Breast epithelium (tissue), 4 donors: ENCODE measurements around the gene UBAP1. TPM values are rescaled to one million over a fixed set of nuclear protein-coding genes. Genes with fewer than 3 reads are reported as not detected.
"Not testable (repeated sequence)": the region's sequence is repeated elsewhere in the genome, so short reads cannot be mapped to it uniquely, and the experiment has no call there.

ENCODE experiments used
- DNase-seq, 2 donors: peaks; one replicate each; pipeline ENCODE4 v3.0.0-alpha.2; 2019; ENCODE audit warnings: low spot score in 2 of 2
- H3K27ac ChIP-seq, 2 donors: fragments of 200-600 bp; sonication (generic) in 1 of 2; one replicate each; pipeline ENCODE4 v1.5.1; 2016 to 2019; ENCODE audit warnings: mild to moderate bottlenecking in 1 of 2
- H3K27me3 ChIP-seq, 2 donors: fragments of 200-600 bp; sonication (generic) in 1 of 2; one replicate each; pipeline versions ENCODE4 v1.5.1 to v1.6.0; 2017 to 2019; ENCODE audit warnings: control low read depth in 1 of 2, mild to moderate bottlenecking in 1 of 2
- H3K36me3 ChIP-seq: fragments of 200-600 bp; one replicate; pipeline ENCODE4 v1.5.1; 2019
- H3K4me1 ChIP-seq, 2 donors: fragments of 200-600 bp; sonication (generic); one replicate each; pipeline ENCODE4 v1.5.1; 2016 to 2019; ENCODE audit warnings: control low read depth in 1 of 2
- H3K4me3 ChIP-seq, 3 donors: fragments of 200-600 bp; sonication (generic); 1 replicate in 2 of 3; 2 replicates in 1 of 3; pipeline ENCODE4 v1.5.1; 2016 to 2019; ENCODE audit warnings: mild to moderate bottlenecking in 3 of 3, moderate library complexity in 2 of 3
- H3K9me3 ChIP-seq, 2 donors: fragments of 200-600 bp; sonication (generic) in 1 of 2; one replicate each; pipeline ENCODE4 v1.5.1; 2016 to 2019; ENCODE audit warnings: control low read depth in 1 of 2
- POLR2A ChIP-seq: fragments of 450-650 bp; IDR thresholded peaks from one replicate; pipeline ENCODE4 v1.6.1; 2016; ENCODE audit warnings: antibody characterized with exemption, mild to moderate bottlenecking, moderate library complexity
- POLR2AphosphoS5 ChIP-seq, 3 donors: sonication (generic); formaldehyde crosslinking; IDR thresholded peaks; one replicate each; pipeline ENCODE4 v1.6.1; 2017; ENCODE audit warnings: antibody characterized with exemption in 3 of 3
- intact Hi-C: fragments of 100-400 bp; cut with DNase I; formaldehyde crosslinking; loops from one replicate; pipeline ENCODE4 v1.15.1; 2023; ENCODE audit warnings: low total_unique reads
- total RNA-seq, 3 donors: library from RNA; depleted of rRNA; stranded (reverse); fragments of >200 nt; gene quantifications; one replicate each; pipeline ENCODE4 v1.1.0, GENCODE V29; 2016
- TF ChIP-seq, protein P1 (sequence below), 3 donors: fragments of 450-650 bp; IDR thresholded peaks; one replicate each; pipeline ENCODE4 v1.5.1; 2016 to 2017; ENCODE audit warnings: antibody characterized with exemption in 3 of 3, mild to moderate bottlenecking in 3 of 3, moderate library complexity in 3 of 3

The UBAP1 gene
- total RNA-seq, 3 donors from 2014 or later, result 49.5 to 56.5 (median 51.4) TPM

DNA sequence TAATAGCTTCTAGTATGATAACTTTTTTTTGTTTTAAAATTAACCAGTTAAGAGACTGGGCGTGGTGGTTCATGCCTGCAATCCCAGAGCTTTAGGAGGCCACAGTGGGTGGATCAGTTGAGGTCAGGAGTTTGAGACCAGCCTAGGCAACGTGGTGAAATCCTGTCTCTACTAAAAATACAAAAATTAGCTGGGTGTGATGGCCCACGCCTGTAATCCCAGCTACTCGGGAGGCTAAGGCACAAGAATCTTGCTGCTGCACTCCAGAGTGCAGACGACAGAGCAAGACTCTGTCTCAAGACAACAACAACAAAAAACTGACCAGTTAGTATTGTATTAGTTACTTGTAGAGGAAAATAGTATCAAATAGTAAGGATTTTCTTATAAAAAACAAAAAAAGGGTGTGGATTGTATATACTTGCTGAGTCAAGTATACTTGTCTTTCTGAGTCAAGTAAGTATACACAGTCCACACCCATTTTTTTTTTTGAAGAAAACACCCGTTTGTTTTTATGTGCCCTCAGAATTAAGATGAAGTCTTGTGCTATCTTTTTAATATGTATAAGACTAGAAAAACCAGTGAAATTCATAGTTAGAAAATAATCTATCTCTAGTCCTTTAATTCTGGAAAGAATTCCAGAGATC is 25.3 kb downstream of the UBAP1 start:
- Histone ChIP-seq H3K4me3 (no peak overlapping the region), H3K9me3 (no peaks in the 10 kb centered on the region), H3K36me3 (no peaks in the 10 kb centered on the region), H3K27me3 (no peaks in the 10 kb centered on the region), H3K4me1 (no peaks in the 10 kb centered on the region), H3K27ac (no peak overlapping the region)
- no peak for DNase-seq
- no peak for TF ChIP-seq POLR2AphosphoS5 (IDR thresholded peaks at IDR 0.05)
- TF ChIP-seq, protein P1, sequence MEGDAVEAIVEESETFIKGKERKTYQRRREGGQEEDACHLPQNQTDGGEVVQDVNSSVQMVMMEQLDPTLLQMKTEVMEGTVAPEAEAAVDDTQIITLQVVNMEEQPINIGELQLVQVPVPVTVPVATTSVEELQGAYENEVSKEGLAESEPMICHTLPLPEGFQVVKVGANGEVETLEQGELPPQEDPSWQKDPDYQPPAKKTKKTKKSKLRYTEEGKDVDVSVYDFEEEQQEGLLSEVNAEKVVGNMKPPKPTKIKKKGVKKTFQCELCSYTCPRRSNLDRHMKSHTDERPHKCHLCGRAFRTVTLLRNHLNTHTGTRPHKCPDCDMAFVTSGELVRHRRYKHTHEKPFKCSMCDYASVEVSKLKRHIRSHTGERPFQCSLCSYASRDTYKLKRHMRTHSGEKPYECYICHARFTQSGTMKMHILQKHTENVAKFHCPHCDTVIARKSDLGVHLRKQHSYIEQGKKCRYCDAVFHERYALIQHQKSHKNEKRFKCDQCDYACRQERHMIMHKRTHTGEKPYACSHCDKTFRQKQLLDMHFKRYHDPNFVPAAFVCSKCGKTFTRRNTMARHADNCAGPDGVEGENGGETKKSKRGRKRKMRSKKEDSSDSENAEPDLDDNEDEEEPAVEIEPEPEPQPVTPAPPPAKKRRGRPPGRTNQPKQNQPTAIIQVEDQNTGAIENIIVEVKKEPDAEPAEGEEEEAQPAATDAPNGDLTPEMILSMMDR (IDR thresholded peaks at IDR 0.05), result no peak
- no peak for TF ChIP-seq POLR2A
- intact Hi-C loops, result no loop called here

DNA sequence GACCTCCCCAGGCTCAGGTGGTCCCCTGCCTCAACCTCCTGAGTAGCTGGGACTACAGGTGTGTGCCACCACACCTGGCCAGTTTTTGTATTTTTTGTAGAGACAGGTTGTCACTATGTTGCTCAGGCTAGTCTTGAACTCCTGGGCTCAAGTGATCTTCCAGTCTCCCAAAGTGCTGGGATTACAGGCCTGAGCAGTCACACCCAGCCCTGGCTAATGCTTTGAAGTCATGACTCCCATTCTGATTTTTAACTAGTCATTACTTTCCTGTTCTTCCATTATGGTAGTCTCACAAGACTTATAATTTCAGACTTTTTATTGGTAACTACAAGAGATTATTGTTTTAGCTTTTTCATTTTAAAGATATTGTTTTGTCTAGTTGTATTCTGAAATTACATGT is 26.3 kb downstream of the UBAP1 start:
- Histone ChIP-seq H3K27me3 (no peaks in the 10 kb centered on the region), H3K36me3 (no peaks in the 10 kb centered on the region), H3K9me3 (no peaks in the 10 kb centered on the region), H3K4me1 (no peaks in the 10 kb centered on the region), H3K4me3 (no peak overlapping the region), H3K27ac (no peak overlapping the region)
- intact Hi-C loops, result no loop called here
- no peak for DNase-seq
- TF ChIP-seq, protein P1 (IDR thresholded peaks at IDR 0.05), result no peak
- TF ChIP-seq POLR2A (no peak), POLR2AphosphoS5 (IDR thresholded peaks at IDR 0.05) (no peak)

DNA sequence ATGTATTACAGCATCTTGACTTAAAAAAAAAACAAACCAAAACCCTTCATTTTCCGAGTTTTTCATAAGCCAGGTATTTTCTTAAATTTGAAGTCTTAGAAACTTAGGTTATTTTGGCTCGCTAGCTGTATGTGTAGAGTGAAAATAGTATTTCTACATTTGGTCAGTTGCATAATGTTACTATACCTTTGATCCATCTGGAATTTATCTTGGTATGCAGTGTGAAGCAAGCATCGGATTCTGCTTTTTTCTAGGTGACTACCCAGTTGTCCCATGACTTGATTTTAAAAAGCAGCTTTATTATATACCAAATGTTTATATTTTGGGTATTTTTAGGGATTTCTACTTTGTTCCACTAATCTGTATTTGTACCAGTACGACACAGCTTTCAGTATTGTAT is 27.7 kb downstream of the UBAP1 start:
- no peak overlapping the region for H3K4me3 ChIP-seq
- no peak overlapping the region for H3K27ac ChIP-seq
- no peaks in the 10 kb centered on the region for H3K9me3 ChIP-seq
- H3K36me3 ChIP-seq, result no peaks in the 10 kb centered on the region
- H3K4me1 ChIP-seq, result no peaks in the 10 kb centered on the region
- TF ChIP-seq POLR2A (no peak), POLR2AphosphoS5 (IDR thresholded peaks at IDR 0.05) (no peak)
- TF ChIP-seq, protein P1 (IDR thresholded peaks at IDR 0.05), result no peak
- DNase-seq, result no peak
- H3K27me3 ChIP-seq, result no peaks in the 10 kb centered on the region
- intact Hi-C loops, result no loop called here

DNA sequence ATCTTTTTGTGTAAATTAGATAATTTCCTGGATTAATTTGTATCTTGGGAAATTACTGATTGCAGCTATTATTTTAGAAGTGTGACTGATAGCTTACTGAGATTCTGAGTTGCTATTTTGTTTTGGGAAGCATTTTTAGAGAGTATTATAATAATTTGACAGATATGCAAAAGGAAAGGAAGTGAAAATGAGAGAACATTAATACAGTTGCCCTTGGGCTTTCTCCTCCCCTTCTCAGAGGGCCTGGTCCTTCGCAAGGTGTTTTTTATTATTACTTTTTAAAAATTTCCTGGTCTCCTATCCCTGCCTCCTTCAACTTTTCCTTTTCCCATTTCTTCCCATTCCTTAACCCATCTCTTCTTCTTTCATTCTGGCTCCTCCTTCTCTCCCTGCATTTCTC is 32.6 kb downstream of the UBAP1 start:
- TF ChIP-seq, protein P1 (IDR thresholded peaks at IDR 0.05), result no peak
- TF ChIP-seq POLR2A, result no peak
- H3K4me3 ChIP-seq, result no peak overlapping the region
- no peaks in the 10 kb centered on the region for H3K27me3 ChIP-seq
- intact Hi-C loops, result no loop called here
- H3K4me1 ChIP-seq, result no peaks in the 10 kb centered on the region
- H3K27ac ChIP-seq, result no peak overlapping the region
- DNase-seq, result no peak
- no peaks in the 10 kb centered on the region for H3K9me3 ChIP-seq
- H3K36me3 ChIP-seq, result no peaks in the 10 kb centered on the region

DNA sequence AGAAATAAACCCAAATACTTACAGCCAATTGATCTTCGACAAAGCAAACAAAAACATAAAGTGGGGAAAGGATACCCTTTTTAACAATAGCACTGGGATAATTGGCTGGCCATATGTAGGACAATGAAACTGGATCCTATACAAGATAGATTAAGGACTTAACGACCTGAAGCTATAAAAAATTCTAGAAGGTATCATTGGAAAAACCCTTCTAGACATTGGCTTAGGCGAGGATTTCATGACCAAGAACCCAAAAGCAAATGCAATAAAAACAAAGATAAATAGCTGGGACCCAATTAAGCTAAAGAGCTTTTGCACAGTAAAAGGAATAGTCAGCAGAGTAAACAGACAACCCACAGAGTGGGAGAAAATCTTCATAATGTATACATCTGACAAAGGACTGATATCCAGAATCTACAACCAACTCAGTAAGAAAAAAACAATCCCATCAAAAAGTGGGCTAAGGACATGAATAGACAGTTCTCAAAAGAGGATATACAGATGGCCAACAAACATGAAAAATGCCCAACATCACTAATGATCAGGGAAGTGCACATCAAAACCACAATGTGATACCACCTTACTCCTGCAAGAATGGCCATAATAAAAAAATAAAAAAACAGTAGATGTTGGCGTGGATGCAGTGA is 35.6 kb downstream of the UBAP1 start:
- H3K36me3 ChIP-seq, H3K27me3 ChIP-seq, intact Hi-C loops, DNase-seq, H3K9me3 ChIP-seq, H3K4me1 ChIP-seq, H3K4me3 ChIP-seq, H3K27ac ChIP-seq: not testable (repeated sequence)
